K562 (cell line): Measurements from ENCODE around the gene TNFRSF13B. TPM values are rescaled to one million over a fixed set of nuclear protein-coding genes. Genes with fewer than 3 reads are reported as not detected.

Experiments
- FOXO4 ChIP-seq: fragments of 450-650 bp; formaldehyde crosslinking; IDR thresholded peaks from 2 replicates; pipeline ENCODE4 v1.4.0; 2020; ENCODE audit warnings: mild to moderate bottlenecking, moderate library complexity
- KDM5B ChIP-seq: fragments of 200-600 bp; sonication (generic); IDR thresholded peaks from 2 replicates; pipeline ENCODE4 v1.6.1; 2012; ENCODE audit warnings: low read depth, mild to moderate bottlenecking, moderate library complexity, low read length, control low read depth, inconsistent platforms; ENCODE audit not compliant: insufficient replicate concordance
- MIER1 ChIP-seq: fragments of 450-650 bp; IDR thresholded peaks from 2 replicates; pipeline ENCODE4 v1.6.1; 2016; ENCODE audit warnings: antibody characterized with exemption, mild to moderate bottlenecking, low read depth
- PBX2 ChIP-seq, 2 experiments: IDR thresholded peaks in 1 of 2; conservative IDR thresholded peaks in 1 of 2; 2 replicates each; pipeline ENCODE4 v1.6.1; 2016; ENCODE audit warnings: low read depth in 2 of 2, mild to moderate bottlenecking in 1 of 2, missing compliant biosample characterization in 1 of 2, missing genetic modification characterization in 1 of 2, moderate library complexity in 1 of 2
- ZBED1 ChIP-seq: IDR thresholded peaks from 2 replicates; pipeline ENCODE4 v1.6.1; 2014
- ZBTB7A ChIP-seq: IDR thresholded peaks from 2 replicates; pipeline ENCODE4 v1.6.1; 2011; ENCODE audit warnings: low read depth, mild to moderate bottlenecking, low read length, moderate library complexity, borderline replicate concordance; ENCODE audit not compliant: control insufficient read depth
- ZNF76 ChIP-seq: fragments of 250-450 bp; sonication (Bioruptor Pico); IDR thresholded peaks from 2 replicates; pipeline ENCODE4 v1.4.0; 2020; ENCODE audit warnings: mild to moderate bottlenecking, moderate library complexity, borderline replicate concordance
- polyA plus RNA-seq, 8 experiments: library from polyadenylated mRNA; depleted of rRNA in 4 of 8; stranded (reverse) in 5 of 8; unstranded in 3 of 8; fragments of >200 nt; fragmentation: Nextera tagmentation in 2 of 8; fragmentation: Illumina TruSeq in 1 of 8; extraction: Ambion mirVana in 2 of 8; extraction: Trizol in 1 of 8; gene quantifications; 2 replicates each; pipeline versions ENCODE4 v1.2.1 to v1.2.3, GENCODE V29; 2011 to 2014; ENCODE audit warnings: inconsistent platforms in 1 of 8, missing spikeins in 1 of 8
- total RNA-seq, 7 experiments: library from RNA; depleted of rRNA in 6 of 7; stranded (reverse); fragments of >200 nt in 6 of 7; fragmentation: Illumina TruSeq in 2 of 7; extraction: Trizol in 2 of 7; gene quantifications; 2 replicates each; pipeline versions ENCODE4 v1.2.1 to v1.2.3, GENCODE V29; 2011 to 2021; ENCODE audit warnings: low replicate concordance in 1 of 7

TNFRSF13B gene
- total and polyA plus RNA-seq, 9 of the 15 experiments (the other 6 are each of a cell fraction or from before 2014, with no cell fraction given): not detected

GRCh38 chr17:16947470-16947869 is 24.4 kb downstream of the TNFRSF13B start (continued):
- no peak for TF ChIP-seq PBX2 (CRISPR knock-in tag; IDR thresholded peaks at IDR 0.05; ENCODE audit: low read depth)
- no peak for TF ChIP-seq PBX2 (tag; conservative IDR thresholded peaks at IDR 0.05; ENCODE audit: low read depth)
- TF ChIP-seq ZBTB7A: no peak
- TF ChIP-seq ZNF76: no peak
- TF ChIP-seq FOXO4: no peak
- TF ChIP-seq KDM5B: no peak
- no peak for TF ChIP-seq ZBED1
- TF ChIP-seq MIER1: no peak
